ENCODE data around the gene IL9R.
"Not testable (repeated sequence)": the region's sequence is repeated elsewhere in the genome, so short reads cannot be mapped to it uniquely, and the experiment has no call there.

The IL9R gene

GRCh38 chrX:156030474-156030873 lies 33.0 kb downstream of the IL9R start:
- not testable (repeated sequence) for DNase-seq
